ENCODE data around the gene MTHFR.
A peak's percentile ranks its signal among the peaks of the same experiment; 100 is the strongest.

Gene MTHFR

GRCh38 chr1:11765661-11766428 lies 39.9 kb downstream of the MTHFR start:
- peaks cover 9% of the 10 kb centered on the region for H3K27me3 Mint-ChIP-seq
- H3K9me3 Mint-ChIP-seq, result no peaks in the 10 kb centered on the region
- H3K4me1 Mint-ChIP-seq, result peaks cover 6% of the 10 kb centered on the region
- H3K27ac Mint-ChIP-seq, result no peak overlapping the region
- no peaks in the 10 kb centered on the region for H3K36me3 Mint-ChIP-seq
- H3K4me3 Mint-ChIP-seq, result no peak overlapping the region

GRCh38 chr1:11764519-11764918 lies 41.2 kb downstream of the MTHFR start:
- H3K27ac Mint-ChIP-seq, result no peak overlapping the region
- H3K4me1 Mint-ChIP-seq, result peaks cover 6% of the 10 kb centered on the region
- H3K36me3 Mint-ChIP-seq, result no peaks in the 10 kb centered on the region
- H3K4me3 Mint-ChIP-seq, result no peak overlapping the region
- H3K27me3 Mint-ChIP-seq, result peaks cover 9% of the 10 kb centered on the region
- no peaks in the 10 kb centered on the region for H3K9me3 Mint-ChIP-seq

- Mint-ChIP-seq H3K4me3 (no peak overlapping the region), H3K4me1 (peaks cover 6% of the 10 kb centered on the region), H3K36me3 (no peaks in the 10 kb centered on the region), H3K27me3 (peaks cover 9% of the 10 kb centered on the region), H3K27ac (no peak overlapping the region), H3K9me3 (no peaks in the 10 kb centered on the region)
These were observed 41.6 kb downstream of the MTHFR start for GRCh38 chr1:11764115-11764514.

- Mint-ChIP-seq H3K27ac (no peak within 1 kb of the TSS), H3K27me3 (peaks cover 9% of the 10 kb centered on the region), H3K4me3 (peak within 1 kb of the TSS; percentile 33), H3K4me1 (peaks cover 6% of the 10 kb centered on the region), H3K36me3 (no peaks in the 10 kb centered on the region), H3K9me3 (no peaks in the 10 kb centered on the region)
These were observed 43.8 kb downstream of the MTHFR start, which contains the start of gene C1orf167 for GRCh38 chr1:11761988-11762406. Gene C1orf167 (plus strand): TSS chr1:11762193. CDS start chr1:11764401, 2,208 bp downstream.

DNA sequence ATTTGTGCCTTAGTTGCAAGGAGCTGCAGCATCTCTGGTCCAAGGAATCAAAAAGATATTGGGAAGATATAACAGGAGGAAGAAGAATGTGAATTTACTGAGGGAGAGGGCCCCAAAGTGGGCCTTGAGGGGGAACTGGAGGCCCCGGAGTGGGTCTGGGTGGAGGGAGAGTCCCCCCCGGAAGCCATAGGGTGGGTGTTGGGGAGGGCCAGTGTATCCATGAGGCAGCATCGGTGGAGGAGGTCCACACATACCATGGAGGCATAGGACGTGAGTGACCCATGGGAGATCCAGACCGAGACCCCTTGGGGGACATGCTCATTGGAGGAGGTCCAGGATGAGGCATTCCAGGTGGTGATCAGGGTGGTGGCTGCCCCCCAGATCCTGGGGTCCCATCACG lies 44.5 kb downstream of the MTHFR start:
- Mint-ChIP-seq H3K4me1 (peaks cover 6% of the 10 kb centered on the region), H3K36me3 (no peaks in the 10 kb centered on the region), H3K4me3 (peak overlapping the region; percentile 20), H3K27me3 (peaks cover 9% of the 10 kb centered on the region), H3K27ac (no peak overlapping the region), H3K9me3 (no peaks in the 10 kb centered on the region)

DNA sequence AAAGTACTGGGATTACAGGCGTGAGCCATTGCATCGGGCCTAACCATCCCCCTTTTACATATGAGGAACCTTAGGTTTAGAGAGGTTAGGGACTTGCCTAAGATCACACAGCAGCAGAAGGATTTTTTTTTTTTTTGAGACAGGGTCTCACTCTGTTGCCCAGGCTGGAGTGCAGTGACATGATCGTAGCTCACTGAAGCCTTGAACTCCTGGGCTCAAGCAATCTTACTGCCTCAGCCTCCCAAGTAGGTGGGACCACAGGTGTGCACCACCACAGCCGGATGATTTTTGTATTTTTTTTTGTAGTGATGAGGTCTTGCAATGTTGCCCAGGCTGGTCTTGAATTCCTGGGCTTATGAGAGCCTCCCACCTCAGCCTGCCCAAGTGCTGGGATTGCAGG lies 46.0 kb downstream of the MTHFR start:
- Mint-ChIP-seq H3K27ac (no peak overlapping the region), H3K4me3 (no peak overlapping the region), H3K27me3 (peaks cover 9% of the 10 kb centered on the region), H3K36me3 (no peaks in the 10 kb centered on the region), H3K9me3 (no peaks in the 10 kb centered on the region), H3K4me1 (peaks cover 6% of the 10 kb centered on the region)

- no peak overlapping the region for H3K4me3 Mint-ChIP-seq
- no peaks in the 10 kb centered on the region for H3K36me3 Mint-ChIP-seq
- no peaks in the 10 kb centered on the region for H3K9me3 Mint-ChIP-seq
- H3K27ac Mint-ChIP-seq, result no peak overlapping the region
- no peaks in the 10 kb centered on the region for H3K4me1 Mint-ChIP-seq
- H3K27me3 Mint-ChIP-seq, result peaks cover 2% of the 10 kb centered on the region
These were observed 48.7 kb downstream of the MTHFR start for GRCh38 chr1:11757047-11757446.

DNA sequence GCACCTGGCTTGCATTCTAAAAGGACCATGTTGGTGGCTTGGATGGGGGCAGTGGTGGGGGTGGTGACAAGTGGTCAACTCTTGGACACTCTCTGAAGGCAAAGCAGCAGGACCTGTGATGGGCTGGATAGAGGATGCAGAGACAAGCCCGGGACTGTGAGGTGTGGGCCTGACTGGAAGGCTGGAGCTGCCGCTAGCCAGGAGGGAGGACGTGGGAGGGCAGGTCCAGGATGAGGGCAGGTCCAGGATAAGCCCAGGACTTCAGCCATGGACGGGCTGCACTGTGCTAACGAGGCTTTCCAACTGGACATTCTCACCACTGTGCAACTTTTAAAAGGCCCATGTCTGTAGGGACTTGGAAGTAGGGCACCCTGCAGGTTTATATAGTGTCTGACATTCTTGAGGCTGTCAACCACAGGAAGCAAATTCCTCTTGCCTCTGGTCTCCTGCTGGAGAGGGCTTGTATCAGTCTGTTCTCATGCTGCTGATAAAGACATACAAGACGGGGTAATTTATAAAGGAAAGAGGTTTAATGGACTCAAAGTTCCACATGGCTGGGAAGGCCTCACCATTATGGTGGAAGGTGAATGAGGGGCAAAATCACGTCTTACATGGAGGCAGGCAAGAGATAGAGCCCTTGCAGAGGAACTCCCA lies 52.1 kb downstream of the MTHFR start:
- no peaks in the 10 kb centered on the region for H3K36me3 Mint-ChIP-seq
- H3K27me3 Mint-ChIP-seq, result no peaks in the 10 kb centered on the region
- H3K27ac Mint-ChIP-seq, result no peak overlapping the region
- H3K4me3 Mint-ChIP-seq, result no peak overlapping the region
- H3K9me3 Mint-ChIP-seq, result no peaks in the 10 kb centered on the region
- peaks cover 6% of the 10 kb centered on the region for H3K4me1 Mint-ChIP-seq

DNA sequence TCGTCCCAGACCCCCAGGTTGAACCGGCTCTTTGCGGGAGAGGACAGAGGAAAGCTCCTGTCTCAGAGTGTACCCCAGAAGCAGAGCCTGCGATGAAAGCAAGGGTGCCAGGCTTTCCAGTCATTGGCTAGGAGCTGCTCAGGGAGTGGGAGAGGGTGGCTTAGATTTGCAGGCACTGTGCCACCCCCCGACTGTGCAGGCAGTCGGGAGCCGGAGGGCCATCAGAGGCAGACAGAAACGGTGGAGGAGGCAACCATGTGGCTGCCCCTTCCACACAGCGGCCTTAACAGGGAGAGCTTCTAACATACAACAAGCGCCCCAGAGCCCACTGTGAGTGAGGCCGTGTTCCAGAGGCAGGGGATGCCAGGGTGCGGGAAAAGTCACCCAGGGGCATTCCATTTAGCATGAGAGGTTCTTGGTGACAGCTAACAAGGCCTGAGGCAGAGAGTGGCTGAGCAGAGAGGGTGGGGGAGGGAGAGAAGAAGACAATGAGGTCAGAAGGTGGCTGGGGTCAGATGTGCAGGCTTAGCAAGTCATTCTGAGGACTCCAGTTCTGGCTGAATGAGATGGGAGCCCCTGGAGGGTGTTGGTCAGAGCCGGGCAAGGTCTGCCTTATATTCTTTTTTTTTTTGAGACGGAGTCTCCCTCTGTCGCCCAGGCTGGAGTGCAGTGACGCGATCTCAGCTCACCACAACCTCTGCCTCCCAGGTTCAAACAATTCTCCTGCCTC lies 53.2 kb downstream of the MTHFR start:
- Mint-ChIP-seq H3K4me3 (no peak overlapping the region), H3K36me3 (no peaks in the 10 kb centered on the region), H3K9me3 (no peaks in the 10 kb centered on the region), H3K4me1 (peaks cover 6% of the 10 kb centered on the region), H3K27me3 (no peaks in the 10 kb centered on the region), H3K27ac (peak overlapping the region; percentile 46)

DNA sequence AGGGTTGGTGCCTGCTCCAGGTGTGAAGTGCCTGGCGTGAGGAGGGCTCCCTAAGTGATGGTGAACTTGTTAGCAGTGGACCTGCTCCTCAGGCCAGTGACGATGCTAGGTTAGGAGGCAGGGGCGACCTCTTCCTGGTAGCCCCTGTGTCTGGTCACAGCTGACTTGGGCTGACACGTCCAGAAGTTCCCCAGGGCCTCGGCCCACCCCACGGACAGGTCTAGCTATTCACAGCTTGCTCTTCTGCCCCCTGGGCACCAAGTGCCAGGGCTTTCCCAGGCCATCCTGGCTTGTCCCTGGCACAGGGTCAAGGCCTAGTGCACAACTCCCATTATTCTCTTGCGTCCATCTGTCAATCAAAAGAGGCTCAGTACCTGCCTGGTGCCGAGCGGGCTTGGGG lies 54.7 kb downstream of the MTHFR start:
- Mint-ChIP-seq H3K9me3 (no peaks in the 10 kb centered on the region), H3K36me3 (peaks cover 4% of the 10 kb centered on the region), H3K27ac (no peak overlapping the region), H3K4me1 (peaks cover 10% of the 10 kb centered on the region), H3K4me3 (no peak overlapping the region), H3K27me3 (no peaks in the 10 kb centered on the region)

DNA sequence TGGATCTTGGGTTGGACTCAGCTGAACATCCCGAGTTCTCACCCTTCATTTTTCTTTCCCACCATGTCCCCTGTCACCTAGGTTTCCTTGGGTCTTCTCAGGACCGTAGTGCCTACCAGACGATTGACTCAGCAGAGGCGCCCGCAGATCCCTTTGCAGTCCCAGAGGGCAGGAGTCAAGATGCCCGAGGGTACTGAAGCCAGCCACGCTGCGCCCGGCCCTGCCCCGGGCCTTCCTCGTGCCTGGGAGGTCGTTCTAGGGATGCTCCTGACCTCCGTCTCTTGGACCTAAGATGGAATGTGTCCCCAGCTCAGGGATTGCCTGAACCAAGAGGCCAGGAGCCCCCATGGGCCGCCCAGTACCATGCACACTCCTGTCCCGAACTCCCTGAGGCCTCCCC lies 55.8 kb downstream of the MTHFR start:
- H3K36me3 Mint-ChIP-seq, result peaks cover 4% of the 10 kb centered on the region
- no peaks in the 10 kb centered on the region for H3K27me3 Mint-ChIP-seq
- H3K4me1 Mint-ChIP-seq, result peaks cover 10% of the 10 kb centered on the region
- H3K4me3 Mint-ChIP-seq, result no peak overlapping the region
- H3K9me3 Mint-ChIP-seq, result no peaks in the 10 kb centered on the region
- H3K27ac Mint-ChIP-seq, result no peak overlapping the region

GRCh38 chr1:11749203-11749689 lies 56.5 kb downstream of the MTHFR start:
- peaks cover 10% of the 10 kb centered on the region for H3K4me1 Mint-ChIP-seq
- peaks cover 4% of the 10 kb centered on the region for H3K36me3 Mint-ChIP-seq
- H3K9me3 Mint-ChIP-seq, result no peaks in the 10 kb centered on the region
- no peaks in the 10 kb centered on the region for H3K27me3 Mint-ChIP-seq
- H3K27ac Mint-ChIP-seq, result no peak overlapping the region
- no peak overlapping the region for H3K4me3 Mint-ChIP-seq

DNA sequence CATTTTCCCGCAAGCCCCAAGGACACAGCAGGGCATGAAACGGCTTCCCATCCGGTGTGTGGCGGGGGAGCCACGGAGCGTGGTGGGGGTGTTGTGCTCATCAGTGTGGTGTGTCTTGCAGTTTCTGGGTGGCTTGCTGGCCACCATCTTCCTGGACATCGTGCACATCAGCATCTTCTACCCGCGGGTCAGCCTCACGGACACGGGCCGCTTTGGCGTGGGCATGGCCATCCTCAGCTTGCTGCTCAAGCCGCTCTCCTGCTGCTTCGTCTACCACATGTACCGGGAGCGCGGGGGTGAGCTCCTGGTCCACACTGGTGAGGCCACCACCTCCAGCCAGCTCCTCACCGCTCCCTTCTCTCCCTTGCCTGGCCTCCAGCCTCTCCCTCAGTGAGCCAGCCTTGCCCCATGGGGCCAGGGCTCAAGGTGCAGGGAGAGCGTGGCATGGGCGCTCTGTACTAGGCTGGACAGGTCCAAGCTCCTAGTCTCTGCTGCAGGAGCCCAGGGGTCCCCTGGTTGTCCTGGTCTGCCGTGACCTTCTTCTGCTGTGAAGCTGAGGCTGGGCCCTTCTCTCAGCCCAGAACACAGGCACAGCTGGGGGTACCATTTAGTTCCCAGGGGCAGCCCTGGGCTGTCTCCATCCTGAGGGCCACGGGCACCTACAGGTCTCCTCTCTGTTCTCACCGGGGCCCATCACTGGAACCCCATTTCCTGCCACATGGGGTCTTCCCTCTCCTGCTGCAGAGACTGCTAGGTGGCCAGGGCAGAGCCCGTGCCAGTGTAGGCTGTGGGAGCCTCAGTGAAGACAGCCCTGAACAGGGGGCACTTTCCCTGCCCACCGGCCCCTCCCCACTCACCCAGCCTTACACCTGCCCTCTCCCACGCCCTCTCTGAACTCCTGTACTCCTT lies 57.2 kb downstream of the MTHFR start:
- Mint-ChIP-seq H3K4me1 (peaks cover 10% of the 10 kb centered on the region), H3K36me3 (peaks cover 4% of the 10 kb centered on the region), H3K27me3 (no peaks in the 10 kb centered on the region), H3K9me3 (no peaks in the 10 kb centered on the region), H3K4me3 (no peak overlapping the region), H3K27ac (peak overlapping the region; percentile 46)

- peaks cover 19% of the 10 kb centered on the region for H3K4me1 Mint-ChIP-seq
These were observed 58.8 kb downstream of the MTHFR start for GRCh38 chr1:11746795-11747487.

More at GRCh38 chr1:11746795-11747487, 58.8 kb downstream of the MTHFR start:
- peaks cover 4% of the 10 kb centered on the region for H3K36me3 Mint-ChIP-seq
- no peaks in the 10 kb centered on the region for H3K9me3 Mint-ChIP-seq
- H3K4me3 Mint-ChIP-seq, result no peak overlapping the region
- H3K27me3 Mint-ChIP-seq, result no peaks in the 10 kb centered on the region
- peak overlapping the region; percentile 38 for H3K27ac Mint-ChIP-seq

Measured in activated naive CD4-positive, alpha-beta T cell treated with anti-CD3 and anti-CD28 coated beads, Interleukin-2, amount 50 U/mL, for 24 hours (primary cell).